D721Med (cell line): ENCODE measurements around the gene RPL38.

Experiments used
- DNase-seq: peaks from one replicate; pipeline ENCODE4 v3.0.0; 2011; ENCODE audit warnings: low spot score; ENCODE audit not compliant: insufficient read length
- FAIRE-seq: peaks from 2 replicates; lab custom pipeline; 2011; peaks lifted over from hg19 to GRCh38; lab: Jason Lieb, UNC
- TF ChIP-seq, protein P1 (sequence below): IDR thresholded peaks from 2 replicates; pipeline ENCODE4 v1.5.1; 2012; ENCODE audit warnings: mild to moderate bottlenecking, control low read depth; ENCODE audit not compliant: insufficient read depth; ENCODE audit errors: missing control alignments

RPL38 gene

DNA sequence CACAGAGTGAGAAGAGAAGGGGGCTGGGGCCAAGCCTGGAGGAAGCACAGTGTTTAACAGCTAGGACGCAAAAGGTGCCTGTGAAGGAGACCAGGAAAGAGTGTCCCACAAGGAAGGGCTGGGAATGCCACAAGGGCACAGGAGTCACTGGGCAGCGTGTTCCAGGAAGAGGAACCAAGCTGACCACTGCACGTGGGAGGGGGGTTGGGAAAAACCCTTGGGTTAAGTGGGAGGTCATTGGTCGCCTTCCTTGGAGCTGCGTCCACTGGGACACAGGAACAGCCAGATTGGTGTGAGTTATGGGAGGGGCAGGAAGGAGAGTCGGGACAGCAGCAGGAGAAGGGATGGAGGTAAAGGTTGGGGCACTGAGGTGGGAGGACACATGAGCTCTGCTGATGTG lies 22.8 kb downstream of the RPL38 start:
- FAIRE-seq (no peak), DNase-seq (no peak)
- TF ChIP-seq, protein P1, sequence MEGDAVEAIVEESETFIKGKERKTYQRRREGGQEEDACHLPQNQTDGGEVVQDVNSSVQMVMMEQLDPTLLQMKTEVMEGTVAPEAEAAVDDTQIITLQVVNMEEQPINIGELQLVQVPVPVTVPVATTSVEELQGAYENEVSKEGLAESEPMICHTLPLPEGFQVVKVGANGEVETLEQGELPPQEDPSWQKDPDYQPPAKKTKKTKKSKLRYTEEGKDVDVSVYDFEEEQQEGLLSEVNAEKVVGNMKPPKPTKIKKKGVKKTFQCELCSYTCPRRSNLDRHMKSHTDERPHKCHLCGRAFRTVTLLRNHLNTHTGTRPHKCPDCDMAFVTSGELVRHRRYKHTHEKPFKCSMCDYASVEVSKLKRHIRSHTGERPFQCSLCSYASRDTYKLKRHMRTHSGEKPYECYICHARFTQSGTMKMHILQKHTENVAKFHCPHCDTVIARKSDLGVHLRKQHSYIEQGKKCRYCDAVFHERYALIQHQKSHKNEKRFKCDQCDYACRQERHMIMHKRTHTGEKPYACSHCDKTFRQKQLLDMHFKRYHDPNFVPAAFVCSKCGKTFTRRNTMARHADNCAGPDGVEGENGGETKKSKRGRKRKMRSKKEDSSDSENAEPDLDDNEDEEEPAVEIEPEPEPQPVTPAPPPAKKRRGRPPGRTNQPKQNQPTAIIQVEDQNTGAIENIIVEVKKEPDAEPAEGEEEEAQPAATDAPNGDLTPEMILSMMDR = no peak

DNA sequence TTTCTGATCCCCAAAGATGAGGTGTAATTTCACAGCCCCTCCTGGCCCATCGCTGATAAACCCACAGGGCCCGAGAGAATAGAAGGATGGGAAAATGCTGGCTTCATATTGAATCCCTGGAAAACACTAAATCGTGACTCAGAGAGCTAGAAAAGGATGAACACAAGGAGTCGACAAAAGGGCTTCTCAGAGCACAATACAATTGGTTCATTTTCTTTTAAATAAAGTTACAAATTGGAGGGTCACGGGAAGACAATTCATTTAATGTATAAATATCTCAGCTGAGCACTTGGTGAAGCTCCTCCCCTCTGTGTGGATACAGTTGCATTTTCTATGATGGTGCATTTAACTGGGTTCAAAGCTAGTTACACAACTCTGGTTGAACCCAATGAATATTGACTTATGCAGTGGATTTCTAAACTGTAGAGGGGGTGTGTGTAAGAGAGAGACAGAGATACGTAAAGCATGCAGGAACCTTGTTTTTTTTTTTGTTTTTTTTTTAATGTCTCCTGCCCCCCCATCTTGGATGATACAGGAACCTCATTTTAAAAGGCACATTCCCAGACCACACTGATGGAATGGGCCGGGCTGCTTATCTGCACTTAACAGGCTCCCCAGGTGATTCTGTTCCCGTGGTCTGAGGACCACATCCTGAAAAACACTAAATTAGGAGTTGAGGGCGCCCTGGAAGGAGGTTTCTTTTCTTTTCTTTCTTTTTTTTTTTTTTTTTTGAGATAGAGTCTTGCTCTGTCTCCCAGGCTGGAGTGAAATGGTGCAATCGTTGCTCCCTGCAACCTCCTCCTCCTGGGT lies 24.0 kb downstream of the RPL38 start:
- no peak for FAIRE-seq
- TF ChIP-seq, protein P1 = no peak
- no peak for DNase-seq

DNA sequence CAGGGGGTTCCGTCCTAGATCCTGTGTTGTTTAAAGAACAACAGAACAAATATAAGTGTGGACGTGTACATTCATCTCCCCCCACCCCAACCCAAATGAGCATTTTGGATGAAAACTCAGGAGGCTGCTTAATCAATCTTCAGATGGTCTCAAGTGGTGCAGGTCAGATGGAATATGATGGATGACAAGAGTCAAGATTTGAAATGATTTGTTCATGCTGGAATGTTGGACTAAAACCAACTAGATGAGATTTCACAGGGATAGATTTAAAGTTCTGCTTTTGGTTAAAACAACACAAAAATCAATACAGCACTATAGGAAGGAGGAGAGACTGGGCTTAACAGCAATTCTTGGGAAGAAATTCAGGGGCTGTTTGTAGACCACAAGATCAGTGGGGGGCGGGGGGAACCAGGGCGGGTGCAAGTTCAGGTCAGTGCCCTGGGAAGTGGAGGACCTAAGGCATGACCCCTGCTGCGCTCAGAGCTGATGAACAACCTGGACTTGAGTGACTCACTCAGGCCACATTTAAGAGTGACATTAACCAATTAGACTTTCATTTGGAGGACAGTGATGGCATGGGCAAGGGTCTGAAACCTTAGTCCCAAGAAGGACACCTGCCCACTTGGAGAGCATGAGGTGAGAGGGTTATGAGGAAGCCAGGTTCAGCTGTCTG lies 25.0 kb downstream of the RPL38 start:
- TF ChIP-seq, protein P1 = no peak
- FAIRE-seq (no peak), DNase-seq (no peak)

DNA sequence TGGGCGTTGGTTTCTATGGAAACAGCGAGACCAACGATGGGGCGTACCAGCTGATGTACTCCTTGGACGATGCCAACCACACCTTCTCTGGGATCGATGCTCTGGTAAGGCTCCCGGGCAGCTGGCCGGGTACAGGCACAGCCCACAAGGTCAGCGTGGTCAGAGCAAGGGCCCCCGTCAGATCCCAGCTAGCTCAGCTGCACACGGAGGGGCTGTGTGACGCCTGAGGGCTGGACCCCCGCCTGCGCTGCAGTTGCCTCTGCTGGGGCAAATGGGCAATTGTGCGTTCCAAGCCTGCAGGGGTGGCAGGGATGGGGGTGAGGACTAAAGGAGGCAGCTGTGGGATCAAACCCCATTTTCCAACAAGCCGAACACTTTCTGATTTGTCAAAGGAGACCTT lies 27.4 kb downstream of the RPL38 start:
- DNase-seq = no peak
- no peak for FAIRE-seq
- TF ChIP-seq, protein P1 = no peak

DNA sequence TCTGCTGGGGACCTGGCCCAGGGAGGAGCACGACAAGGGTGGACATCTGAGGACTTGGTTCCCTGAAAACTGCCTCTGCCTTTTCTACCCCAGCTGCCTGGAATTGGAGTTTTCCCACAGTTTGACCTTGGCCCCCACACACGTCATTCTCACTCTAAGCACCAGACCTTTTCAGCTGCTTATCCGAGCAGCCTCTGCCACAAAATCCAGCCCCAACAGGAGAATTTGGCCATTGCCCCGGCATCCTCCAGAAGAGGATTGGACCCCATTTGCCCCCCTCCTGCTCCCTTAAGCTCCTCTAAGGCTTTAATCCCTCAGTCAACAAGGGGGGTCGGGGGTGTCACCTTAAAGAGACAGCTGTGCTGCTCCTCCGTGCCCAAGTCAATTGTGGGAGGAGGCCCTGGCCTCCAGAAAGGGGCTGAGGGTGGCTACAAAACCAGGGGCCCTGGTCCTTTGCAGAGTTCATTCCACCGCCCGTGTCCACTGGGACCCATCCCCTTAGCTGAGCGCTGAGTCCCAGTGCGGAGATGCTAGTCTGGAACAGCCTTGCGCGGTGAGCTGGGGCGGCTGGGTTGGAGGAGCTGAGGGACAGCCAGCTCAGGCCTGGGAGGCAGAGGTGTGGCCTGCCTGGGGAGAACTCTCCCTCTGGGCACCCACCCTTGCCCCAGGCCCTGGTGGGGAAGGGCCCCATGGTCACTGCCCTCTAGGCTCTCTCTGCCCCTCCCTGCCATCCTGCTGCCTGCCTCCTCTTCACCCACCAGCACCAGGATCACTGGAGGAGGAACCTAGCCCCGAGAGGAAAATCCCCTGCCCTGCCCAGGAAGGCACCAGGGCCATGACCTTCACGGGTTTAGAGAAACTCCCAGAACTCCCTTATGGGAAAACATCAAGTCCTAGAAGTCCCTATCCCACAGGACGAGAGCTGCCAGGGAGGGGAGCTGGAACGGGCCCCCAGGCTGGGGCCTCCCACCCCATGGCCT lies 28.7 kb downstream of the RPL38 start:
- DNase-seq (peak; percentile 94), FAIRE-seq (no peak)
- TF ChIP-seq, protein P1 = no peak

DNA sequence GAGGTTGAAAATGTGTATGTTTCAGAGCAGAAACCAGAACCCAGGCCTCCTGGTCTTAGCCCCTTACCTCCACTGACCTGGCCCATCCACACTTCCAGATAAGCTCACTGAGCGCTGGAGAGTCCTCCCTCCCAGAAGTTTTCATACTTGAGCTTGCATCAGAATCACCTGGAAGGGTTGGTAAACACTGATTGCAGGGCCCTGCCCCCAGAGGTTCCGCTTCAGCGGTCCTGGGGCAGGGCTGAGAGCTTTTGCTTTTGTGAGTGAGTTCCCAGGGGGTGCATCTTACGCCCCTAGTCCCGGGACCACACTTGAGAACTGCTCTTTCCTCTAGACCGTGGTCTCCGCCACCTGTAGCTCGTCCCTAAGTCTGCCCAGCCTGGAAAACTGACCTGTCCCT lies 30.5 kb downstream of the RPL38 start:
- TF ChIP-seq, protein P1 = no peak
- DNase-seq (no peak), FAIRE-seq (no peak)
